Measurements from ENCODE around the gene ABCF3.
"Not testable (repeated sequence)": the region's sequence is repeated elsewhere in the genome, so short reads cannot be mapped to it uniquely, and the experiment has no call there.

Gene ABCF3

DNA sequence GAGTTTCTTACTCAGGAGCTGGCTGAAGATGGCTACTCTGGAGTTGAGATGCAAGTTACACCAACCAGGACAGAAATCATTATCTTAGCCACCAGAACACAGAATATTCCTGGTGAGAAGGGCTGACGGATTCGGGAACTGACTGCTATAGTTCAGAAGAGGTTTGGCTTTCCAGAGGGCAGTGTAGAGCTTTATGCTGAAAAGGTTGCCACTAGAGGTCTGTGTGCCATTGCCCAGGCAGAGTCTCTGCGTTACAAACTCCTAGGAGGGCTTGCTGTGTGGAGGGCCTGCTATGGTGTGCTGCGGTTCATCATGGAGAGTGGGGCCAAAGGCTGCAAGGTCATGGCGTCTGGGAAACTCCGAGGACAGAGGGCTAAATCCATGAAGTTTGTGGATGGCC is 36.2 kb upstream of the ABCF3 start:
- not testable (repeated sequence) for H3K27me3 ChIP-seq (ENCODE audit: control insufficient read depth in 2 of 2, insufficient read depth in 2 of 2, low read length in 2 of 2); H3K4me3 ChIP-seq (ENCODE audit: low read length in 2 of 2); H3K4me1 ChIP-seq (ENCODE audit: control insufficient read depth in 2 of 2, insufficient read depth in 2 of 2, low read length in 2 of 2); H3K9me3 ChIP-seq (ENCODE audit: control insufficient read depth in 2 of 2, low read length in 2 of 2); H3K9ac ChIP-seq (ENCODE audit: low read depth in 1 of 2, low read length in 2 of 2); H3K36me3 ChIP-seq (ENCODE audit: control insufficient read depth in 2 of 2, insufficient read depth in 2 of 2, low read length in 2 of 2); H3K27ac ChIP-seq (ENCODE audit: low read depth in 2 of 2, low read length in 2 of 2)

DNA sequence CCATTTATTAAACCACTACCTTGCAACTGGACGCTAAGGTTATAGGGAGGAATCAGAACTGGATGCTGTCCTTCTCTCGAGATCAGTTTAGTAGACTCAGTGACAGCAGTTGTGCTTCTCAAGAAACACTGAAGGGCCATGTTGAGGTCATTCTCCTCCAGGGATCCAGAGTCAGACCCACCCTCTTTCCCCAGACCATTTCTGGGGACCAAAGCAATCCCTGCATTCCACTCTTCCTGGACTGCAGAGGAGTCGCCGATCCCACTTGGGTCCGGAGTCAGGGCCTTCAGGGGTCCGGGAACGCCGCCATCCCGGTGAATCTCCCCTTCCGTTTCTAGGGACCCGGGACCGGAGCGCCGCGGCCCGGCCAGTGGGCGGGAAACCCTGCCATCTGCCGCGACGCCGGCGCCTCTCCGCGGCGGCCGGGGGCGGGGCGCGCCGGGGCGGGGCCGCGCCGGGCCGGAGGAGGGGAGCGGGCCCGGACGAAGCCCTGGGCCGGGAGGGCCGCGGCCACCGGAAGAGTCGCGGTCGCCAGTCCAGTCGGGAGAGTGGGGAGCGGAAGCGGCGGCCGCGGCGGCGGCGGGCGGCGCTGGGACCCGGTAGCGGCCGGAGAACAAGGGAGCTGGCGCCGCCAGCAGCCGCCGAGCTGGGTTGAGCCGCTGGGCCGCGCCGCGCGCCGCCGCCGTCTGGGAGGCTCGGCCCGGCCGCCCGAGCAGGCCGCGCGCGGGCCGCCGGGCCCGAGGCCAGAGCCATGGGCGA is 30.9 kb upstream of the ABCF3 start, which contains the start of gene DVL3:
TSS of gene DVL3 (plus strand) at position 493 of the 759 bp plus-strand sequence. CDS start at position 752, 259 bp downstream.
- peaks cover 20 to 21% of the 10 kb centered on the region in 2 donors for H3K4me1 ChIP-seq (ENCODE audit: control insufficient read depth in 2 of 2, insufficient read depth in 2 of 2, low read length in 2 of 2)
- no peaks in the 10 kb centered on the region for H3K27me3 ChIP-seq (ENCODE audit: control insufficient read depth in 2 of 2, insufficient read depth in 2 of 2, low read length in 2 of 2)
- H3K27ac ChIP-seq (ENCODE audit: low read depth in 2 of 2, low read length in 2 of 2) = peak within 1 kb of the TSS; percentile 82 to 84
- no peaks in the 10 kb centered on the region for H3K9me3 ChIP-seq (ENCODE audit: control insufficient read depth in 2 of 2, low read length in 2 of 2)
- peak within 1 kb of the TSS; percentile 93 to 97 for H3K4me3 ChIP-seq (ENCODE audit: low read length in 2 of 2)
- no peaks in the 10 kb centered on the region for H3K36me3 ChIP-seq (ENCODE audit: control insufficient read depth in 2 of 2, insufficient read depth in 2 of 2, low read length in 2 of 2)
- H3K9ac ChIP-seq (ENCODE audit: low read depth in 1 of 2, low read length in 2 of 2) = peak within 1 kb of the TSS; percentile 78 to 91

DNA sequence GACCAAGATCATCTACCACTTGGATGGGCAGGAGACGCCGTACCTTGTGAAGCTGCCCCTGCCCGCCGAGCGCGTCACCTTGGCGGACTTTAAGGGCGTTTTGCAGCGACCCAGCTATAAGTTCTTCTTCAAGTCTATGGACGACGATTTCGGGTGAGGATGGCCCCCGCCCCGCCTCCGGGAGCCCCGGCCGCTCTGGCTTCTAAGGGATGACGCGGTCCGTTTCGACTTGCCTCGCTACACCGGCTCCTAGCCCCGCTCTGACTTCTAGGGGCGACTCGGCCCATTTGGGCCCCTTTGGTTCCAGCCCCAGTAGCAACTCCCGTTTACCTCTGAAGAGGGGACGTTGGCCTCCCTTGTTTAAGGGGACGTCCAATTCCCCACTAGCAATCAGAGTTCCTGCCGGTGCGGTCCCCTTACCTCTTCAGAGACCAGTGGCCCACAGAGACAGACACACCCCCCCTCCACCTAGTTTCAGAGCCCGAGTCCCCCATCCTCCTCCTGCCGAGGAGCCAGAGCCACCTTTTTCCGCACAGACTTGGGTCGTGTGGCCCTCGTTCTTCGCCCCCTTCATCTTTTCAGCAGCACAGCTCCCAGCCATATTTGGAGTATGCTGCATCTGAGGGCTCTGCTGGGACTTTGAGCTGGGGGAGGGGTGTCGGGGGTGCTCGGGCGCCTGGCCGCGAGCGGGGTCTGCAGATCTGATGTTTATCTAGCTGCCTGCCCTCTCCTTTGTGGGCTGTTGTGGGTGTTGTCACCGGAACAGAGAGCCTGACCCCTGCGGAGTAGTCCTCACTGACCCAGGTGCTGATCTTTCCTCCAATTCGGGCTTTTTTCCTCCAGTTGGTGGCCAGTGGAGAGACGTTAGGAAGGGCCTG is 30.1 kb upstream of the ABCF3 start:
- Histone ChIP-seq H3K27me3 (ENCODE audit: control insufficient read depth in 2 of 2, insufficient read depth in 2 of 2, low read length in 2 of 2) (no peaks in the 10 kb centered on the region), H3K4me3 (ENCODE audit: low read length in 2 of 2) (peak overlapping the region; percentile 93 to 97), H3K27ac (ENCODE audit: low read depth in 2 of 2, low read length in 2 of 2) (peak overlapping the region; percentile 82 to 84), H3K36me3 (ENCODE audit: control insufficient read depth in 2 of 2, insufficient read depth in 2 of 2, low read length in 2 of 2) (no peaks in the 10 kb centered on the region), H3K9ac (ENCODE audit: low read depth in 1 of 2, low read length in 2 of 2) (peak overlapping the region; percentile 78 to 91), H3K4me1 (ENCODE audit: control insufficient read depth in 2 of 2, insufficient read depth in 2 of 2, low read length in 2 of 2) (peaks cover 22 to 25% of the 10 kb centered on the region in 2 donors), H3K9me3 (ENCODE audit: control insufficient read depth in 2 of 2, low read length in 2 of 2) (no peaks in the 10 kb centered on the region)

DNA sequence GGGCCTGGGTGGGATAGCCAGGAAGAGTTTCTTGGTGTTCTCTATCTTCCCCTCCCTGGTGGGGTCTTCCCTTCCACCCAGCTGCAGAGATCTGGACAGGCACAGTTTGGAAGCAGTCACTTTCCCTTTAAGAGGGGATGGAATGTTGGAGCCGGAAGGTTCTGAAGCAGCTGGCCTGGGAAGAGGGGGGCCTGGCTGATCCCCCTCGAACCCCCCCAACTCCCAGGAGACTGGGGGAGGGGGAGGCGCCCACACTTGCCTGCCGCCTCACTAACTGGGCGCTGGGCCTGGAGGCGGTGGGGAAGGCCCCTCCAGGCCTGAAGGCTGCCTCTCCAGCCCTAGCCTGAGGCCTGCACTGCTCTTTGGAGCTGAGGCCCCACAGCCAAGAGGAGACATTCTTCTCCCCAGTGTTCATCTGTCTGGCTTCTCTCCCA is 29.5 kb upstream of the ABCF3 start:
- Histone ChIP-seq H3K27ac (ENCODE audit: low read depth in 2 of 2, low read length in 2 of 2) (peak overlapping the region; percentile 82 to 84), H3K4me1 (ENCODE audit: control insufficient read depth in 2 of 2, insufficient read depth in 2 of 2, low read length in 2 of 2) (peaks cover 22 to 25% of the 10 kb centered on the region in 2 donors)

DNA sequence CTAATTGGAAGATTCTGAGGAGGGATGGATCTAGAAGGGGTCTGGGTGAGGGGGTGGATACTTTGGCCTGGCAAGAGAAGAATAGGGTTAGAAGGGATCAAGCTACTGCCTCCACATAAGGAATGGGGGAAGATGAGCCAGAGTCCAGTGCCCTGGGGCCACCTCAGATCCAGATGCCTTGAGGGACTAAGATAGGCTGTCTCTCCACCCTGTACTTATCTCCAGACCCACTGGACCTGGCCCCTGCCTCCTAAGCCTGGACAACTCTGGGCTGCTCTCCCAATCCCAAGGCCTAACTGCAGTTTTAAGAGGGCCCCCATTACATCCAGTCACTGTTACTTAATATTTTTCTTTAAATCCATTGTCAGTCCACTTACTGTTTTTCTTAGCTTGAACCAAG is 28.8 kb upstream of the ABCF3 start:
- peak overlapping the region in 1 of 2 donors; percentile 84 for H3K27ac ChIP-seq (ENCODE audit: low read depth in 2 of 2, low read length in 2 of 2)
- H3K4me3 ChIP-seq (ENCODE audit: low read length in 2 of 2) = peak overlapping the region; percentile 93 to 97
- no peaks in the 10 kb centered on the region for H3K9me3 ChIP-seq (ENCODE audit: control insufficient read depth in 2 of 2, low read length in 2 of 2)
- peaks cover 22 to 25% of the 10 kb centered on the region in 2 donors for H3K4me1 ChIP-seq (ENCODE audit: control insufficient read depth in 2 of 2, insufficient read depth in 2 of 2, low read length in 2 of 2)
- peaks cover 0 to 3% of the 10 kb centered on the region in 2 donors for H3K36me3 ChIP-seq (ENCODE audit: control insufficient read depth in 2 of 2, insufficient read depth in 2 of 2, low read length in 2 of 2)
- peak overlapping the region; percentile 78 to 91 for H3K9ac ChIP-seq (ENCODE audit: low read depth in 1 of 2, low read length in 2 of 2)
- no peaks in the 10 kb centered on the region for H3K27me3 ChIP-seq (ENCODE audit: control insufficient read depth in 2 of 2, insufficient read depth in 2 of 2, low read length in 2 of 2)

More for the DNA sequence above, 29.5 kb upstream of the ABCF3 start:
- Histone ChIP-seq H3K4me3 (ENCODE audit: low read length in 2 of 2) (peak overlapping the region; percentile 93 to 97), H3K27me3 (ENCODE audit: control insufficient read depth in 2 of 2, insufficient read depth in 2 of 2, low read length in 2 of 2) (no peaks in the 10 kb centered on the region), H3K9me3 (ENCODE audit: control insufficient read depth in 2 of 2, low read length in 2 of 2) (no peaks in the 10 kb centered on the region), H3K36me3 (ENCODE audit: control insufficient read depth in 2 of 2, insufficient read depth in 2 of 2, low read length in 2 of 2) (peaks cover 0 to under 1% of the 10 kb centered on the region in 2 donors), H3K9ac (ENCODE audit: low read depth in 1 of 2, low read length in 2 of 2) (peak overlapping the region; percentile 78 to 91)

DNA sequence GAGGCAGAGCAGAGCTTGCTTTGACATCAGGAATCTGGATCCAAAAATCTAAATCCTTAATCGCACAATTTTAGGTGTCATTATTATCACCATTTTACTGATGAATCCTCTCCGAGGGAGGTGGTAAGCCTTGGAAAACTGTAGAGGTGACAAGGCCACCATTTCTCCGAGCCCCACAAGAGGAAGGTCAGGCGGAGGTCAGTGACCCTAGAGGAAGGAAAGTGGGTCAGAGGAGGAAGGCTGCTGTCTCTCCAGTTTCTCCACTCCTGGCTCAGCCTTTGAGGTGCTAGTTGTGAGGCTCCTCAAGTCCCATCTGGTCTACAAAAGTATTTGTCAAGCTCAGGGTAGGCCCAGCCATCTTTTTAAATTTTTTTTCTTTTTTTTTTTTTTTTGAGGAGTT is 27.6 kb upstream of the ABCF3 start:
- H3K4me1 ChIP-seq (ENCODE audit: control insufficient read depth in 2 of 2, insufficient read depth in 2 of 2, low read length in 2 of 2) = peaks cover 22 to 25% of the 10 kb centered on the region in 2 donors
- H3K36me3 ChIP-seq (ENCODE audit: control insufficient read depth in 2 of 2, insufficient read depth in 2 of 2, low read length in 2 of 2) = peaks cover 1 to 5% of the 10 kb centered on the region in 2 donors
- no peak overlapping the region for H3K9ac ChIP-seq (ENCODE audit: low read depth in 1 of 2, low read length in 2 of 2)
- H3K4me3 ChIP-seq (ENCODE audit: low read length in 2 of 2) = no peak overlapping the region
- H3K27me3 ChIP-seq (ENCODE audit: control insufficient read depth in 2 of 2, insufficient read depth in 2 of 2, low read length in 2 of 2) = no peaks in the 10 kb centered on the region
- no peaks in the 10 kb centered on the region for H3K9me3 ChIP-seq (ENCODE audit: control insufficient read depth in 2 of 2, low read length in 2 of 2)
- no peak overlapping the region for H3K27ac ChIP-seq (ENCODE audit: low read depth in 2 of 2, low read length in 2 of 2)

DNA sequence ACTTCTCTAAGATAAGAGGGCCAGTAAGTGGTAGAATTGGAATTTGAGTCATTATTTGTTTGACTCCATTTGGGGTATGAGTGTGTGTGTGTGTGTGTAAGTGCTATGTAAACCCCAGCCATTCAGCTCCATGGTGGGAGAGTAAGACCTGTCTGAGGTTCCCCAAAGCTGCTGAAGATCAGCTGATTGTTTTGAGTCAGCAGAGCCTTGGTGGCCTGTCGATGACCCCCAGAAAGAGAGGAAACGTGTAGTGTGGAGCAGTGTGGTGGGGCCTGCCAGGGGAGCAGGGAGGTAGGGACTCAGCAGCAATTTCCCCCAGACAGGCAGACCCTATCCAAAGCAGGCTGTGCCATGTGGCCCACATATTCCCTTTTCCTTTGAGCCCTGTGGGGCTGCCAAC is 25.5 kb upstream of the ABCF3 start:
- Histone ChIP-seq H3K9me3 (ENCODE audit: control insufficient read depth in 2 of 2, low read length in 2 of 2) (no peaks in the 10 kb centered on the region), H3K27ac (ENCODE audit: low read depth in 2 of 2, low read length in 2 of 2) (peak overlapping the region; percentile 32 to 50), H3K36me3 (ENCODE audit: control insufficient read depth in 2 of 2, insufficient read depth in 2 of 2, low read length in 2 of 2) (peaks cover 21 to 24% of the 10 kb centered on the region in 2 donors), H3K4me3 (ENCODE audit: low read length in 2 of 2) (no peak overlapping the region), H3K9ac (ENCODE audit: low read depth in 1 of 2, low read length in 2 of 2) (no peak overlapping the region), H3K4me1 (ENCODE audit: control insufficient read depth in 2 of 2, insufficient read depth in 2 of 2, low read length in 2 of 2) (peaks cover 20 to 21% of the 10 kb centered on the region in 2 donors), H3K27me3 (ENCODE audit: control insufficient read depth in 2 of 2, insufficient read depth in 2 of 2, low read length in 2 of 2) (no peaks in the 10 kb centered on the region)

DNA sequence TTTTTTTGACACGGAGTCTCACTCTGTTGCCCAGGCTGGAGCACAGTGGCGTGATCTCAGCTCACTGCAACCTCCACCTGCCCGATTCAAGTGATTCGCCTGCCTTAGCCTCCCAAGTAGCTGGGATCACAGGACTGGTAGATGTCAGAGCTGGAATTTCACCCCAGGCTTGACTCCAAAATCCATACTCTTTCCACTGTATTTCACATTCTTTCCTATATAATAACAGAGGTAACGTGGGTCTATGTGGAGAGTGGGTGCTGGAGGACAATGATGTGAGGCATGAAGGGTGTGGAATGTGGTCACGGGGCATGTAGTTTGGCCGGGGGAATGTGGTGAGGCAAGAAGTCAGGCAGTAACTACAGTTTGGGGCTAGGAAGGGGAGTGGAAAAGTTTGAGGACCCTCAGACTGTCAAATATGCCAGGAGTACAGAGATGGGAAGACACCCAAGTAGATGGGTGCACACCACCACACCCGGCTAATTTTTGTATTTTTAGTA is 23.4 kb upstream of the ABCF3 start:
- H3K27ac ChIP-seq (ENCODE audit: low read depth in 2 of 2, low read length in 2 of 2); H3K9me3 ChIP-seq (ENCODE audit: control insufficient read depth in 2 of 2, low read length in 2 of 2); H3K9ac ChIP-seq (ENCODE audit: low read depth in 1 of 2, low read length in 2 of 2); H3K27me3 ChIP-seq (ENCODE audit: control insufficient read depth in 2 of 2, insufficient read depth in 2 of 2, low read length in 2 of 2); H3K4me1 ChIP-seq (ENCODE audit: control insufficient read depth in 2 of 2, insufficient read depth in 2 of 2, low read length in 2 of 2); H3K4me3 ChIP-seq (ENCODE audit: low read length in 2 of 2): not testable (repeated sequence)
- peaks cover 42 to 45% of the 10 kb centered on the region in 2 donors for H3K36me3 ChIP-seq (ENCODE audit: control insufficient read depth in 2 of 2, insufficient read depth in 2 of 2, low read length in 2 of 2)

DNA sequence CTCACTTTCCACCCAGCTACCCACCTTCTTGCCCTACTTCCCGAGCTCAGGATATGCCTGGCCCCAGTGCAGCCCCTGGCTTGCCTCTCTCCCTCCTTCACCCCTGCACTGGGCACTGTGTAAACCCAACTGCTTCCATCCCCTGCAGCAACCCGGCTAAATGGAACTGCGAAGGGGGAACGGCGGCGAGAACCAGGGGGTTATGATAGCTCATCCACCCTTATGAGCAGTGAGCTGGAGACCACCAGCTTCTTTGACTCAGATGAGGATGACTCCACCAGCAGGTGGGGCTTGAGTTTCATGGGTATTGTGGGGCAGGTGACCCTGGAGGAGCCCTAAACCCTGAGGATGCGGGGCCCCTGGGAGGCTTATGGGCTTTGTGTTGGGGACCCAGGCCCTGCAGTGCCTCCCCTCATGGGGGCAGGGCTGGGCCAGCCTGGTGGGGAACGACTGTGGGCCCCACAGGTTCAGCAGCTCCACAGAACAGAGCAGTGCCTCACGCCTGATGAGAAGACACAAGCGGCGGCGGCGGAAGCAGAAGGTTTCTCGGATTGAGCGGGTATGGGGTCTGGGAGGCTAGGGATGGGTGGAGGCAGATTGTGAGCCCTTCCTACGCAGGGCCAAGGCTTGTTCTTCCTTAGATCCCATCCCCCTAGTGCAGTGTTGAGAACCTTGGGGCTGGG is 21.2 kb upstream of the ABCF3 start:
- no peak overlapping the region for H3K9ac ChIP-seq (ENCODE audit: low read depth in 1 of 2, low read length in 2 of 2)
- no peak overlapping the region for H3K27ac ChIP-seq (ENCODE audit: low read depth in 2 of 2, low read length in 2 of 2)
- peaks cover 2 to 4% of the 10 kb centered on the region in 2 donors for H3K4me1 ChIP-seq (ENCODE audit: control insufficient read depth in 2 of 2, insufficient read depth in 2 of 2, low read length in 2 of 2)
- H3K27me3 ChIP-seq (ENCODE audit: control insufficient read depth in 2 of 2, insufficient read depth in 2 of 2, low read length in 2 of 2) = no peaks in the 10 kb centered on the region
- no peak overlapping the region for H3K4me3 ChIP-seq (ENCODE audit: low read length in 2 of 2)
- H3K9me3 ChIP-seq (ENCODE audit: control insufficient read depth in 2 of 2, low read length in 2 of 2) = no peaks in the 10 kb centered on the region
- H3K36me3 ChIP-seq (ENCODE audit: control insufficient read depth in 2 of 2, insufficient read depth in 2 of 2, low read length in 2 of 2) = peaks cover 51 to 54% of the 10 kb centered on the region in 2 donors
